GM12878 (cell line): ENCODE data around the gene PITPNC1. TPM values are rescaled to one million over a fixed set of nuclear protein-coding genes. Genes with fewer than 3 reads are reported as not detected.
A peak's percentile ranks its signal among the peaks of the same experiment; 100 is the strongest.

ENCODE experiments used
- ASH2L ChIP-seq: fragments of 300-600, 200-600 bp; sonication (generic); IDR thresholded peaks from 2 replicates; pipeline ENCODE4 v1.6.1; 2017; ENCODE audit warnings: low read depth, mild to moderate bottlenecking, borderline replicate concordance
- CHD4 ChIP-seq: fragments of 200-600 bp; sonication (generic); IDR thresholded peaks from 2 replicates; pipeline ENCODE4 v1.6.1; 2016; ENCODE audit warnings: mild to moderate bottlenecking
- DPF2 ChIP-seq: fragments of 450-650 bp; IDR thresholded peaks from 2 replicates; pipeline ENCODE4 v1.6.1; 2017; ENCODE audit warnings: mild to moderate bottlenecking
- EED ChIP-seq: sonication (generic); IDR thresholded peaks from 2 replicates; pipeline ENCODE4 v1.6.1; 2016; ENCODE audit warnings: antibody characterized with exemption, low read depth
- GABPA ChIP-seq: IDR thresholded peaks from 2 replicates; pipeline ENCODE4 v1.6.1; 2014; ENCODE audit warnings: antibody characterized with exemption, low read depth, mild to moderate bottlenecking, inconsistent platforms
- HDAC2 ChIP-seq: fragments of 200-600 bp; sonication (generic); IDR thresholded peaks from 2 replicates; pipeline ENCODE4 v1.6.1; 2017
- KDM1A ChIP-seq: fragments of 200-600 bp; sonication (generic); IDR thresholded peaks from 2 replicates; pipeline ENCODE4 v1.6.1; 2016; ENCODE audit warnings: borderline replicate concordance
- LARP7 ChIP-seq: fragments of 450-650 bp; IDR thresholded peaks from 2 replicates; pipeline ENCODE4 v1.6.1; 2017; ENCODE audit warnings: mild to moderate bottlenecking
- MEF2A ChIP-seq: IDR thresholded peaks from 2 replicates; pipeline ENCODE4 v1.6.1; 2011; ENCODE audit warnings: low read depth, mild to moderate bottlenecking, low read length, moderate library complexity; ENCODE audit not compliant: insufficient read depth
- NR2F1 ChIP-seq: fragments of 450-650 bp; conservative IDR thresholded peaks from 2 replicates; pipeline ENCODE4 v1.6.1; 2017; ENCODE audit warnings: mild to moderate bottlenecking
- POLR2AphosphoS2 ChIP-seq: IDR thresholded peaks from 2 replicates; pipeline ENCODE4 v1.6.1; 2011; ENCODE audit warnings: low read depth, mild to moderate bottlenecking, low read length, improper control_type of control experiment, moderate library complexity
- RAD21 ChIP-seq: IDR thresholded peaks from 2 replicates; pipeline ENCODE4 v1.6.1; 2011; ENCODE audit warnings: mild to moderate bottlenecking, low read depth, low read length, moderate library complexity; ENCODE audit not compliant: insufficient read depth
- RAD51 ChIP-seq: fragments of 450-650 bp; IDR thresholded peaks from 2 replicates; pipeline ENCODE4 v1.6.1; 2016; ENCODE audit warnings: moderate library complexity, mild to moderate bottlenecking, inconsistent platforms
- RBBP5 ChIP-seq: fragments of 200-600 bp; sonication (generic); conservative IDR thresholded peaks from 2 replicates; pipeline ENCODE4 v1.6.1; 2016
- SIN3A ChIP-seq: IDR thresholded peaks from 2 replicates; pipeline ENCODE4 v1.6.1; 2012; ENCODE audit warnings: low read depth, low read length, improper control_type of control experiment
- SMAD5 ChIP-seq: IDR thresholded peaks from 2 replicates; pipeline ENCODE4 v1.6.1; 2016; ENCODE audit warnings: antibody characterized with exemption, low read depth
- SMARCA5 ChIP-seq: fragments of 450-650 bp; IDR thresholded peaks from 2 replicates; pipeline ENCODE4 v1.6.1; 2017; ENCODE audit warnings: mild to moderate bottlenecking
- SREBF1 ChIP-seq: IDR thresholded peaks from 2 replicates; pipeline ENCODE4 v1.6.1; 2012; ENCODE audit warnings: mild to moderate bottlenecking, low read length
- SUPT20H ChIP-seq: IDR thresholded peaks from 2 replicates; pipeline ENCODE4 v1.6.1; 2011; ENCODE audit warnings: low read depth, mild to moderate bottlenecking, low read length, moderate library complexity, borderline replicate concordance; ENCODE audit not compliant: control insufficient read depth
- TCF3 ChIP-seq: IDR thresholded peaks from 2 replicates; pipeline ENCODE4 v1.6.1; 2012; ENCODE audit warnings: low read depth, mild to moderate bottlenecking, low read length, borderline replicate concordance; ENCODE audit not compliant: insufficient read depth
- TCF7 ChIP-seq: IDR thresholded peaks from 2 replicates; pipeline ENCODE4 v1.6.1; 2014; ENCODE audit warnings: antibody characterized with exemption, borderline replicate concordance
- polyA plus RNA-seq, 11 experiments: library from polyadenylated mRNA; depleted of rRNA in 4 of 11; unstranded in 6 of 11; stranded (reverse) in 5 of 11; fragments of >200 nt; fragmentation: Nextera tagmentation in 4 of 11; fragmentation: Illumina TruSeq in 1 of 11; extraction: Ambion mirVana in 4 of 11; extraction: Trizol in 1 of 11; gene quantifications; 1 replicate in 1 of 11; 2 replicates in 10 of 11; pipeline versions ENCODE4 v1.2.1 to v1.2.3, GENCODE V29; 2011 to 2016; ENCODE audit warnings: inconsistent platforms in 2 of 11, missing spikeins in 2 of 11, low read depth in 1 of 11
- total RNA-seq, 4 experiments: library from RNA; depleted of rRNA in 3 of 4; stranded (reverse); fragments of >200 nt in 3 of 4; fragmentation: Illumina TruSeq in 1 of 4; extraction: Trizol in 1 of 4; gene quantifications; 2 replicates each; pipeline versions ENCODE4 v1.2.1 to v1.2.3, GENCODE V29; 2013 to 2021
- TF ChIP-seq, protein P1 (sequence below): fragments of 450-650 bp; conservative IDR thresholded peaks from 2 replicates; pipeline ENCODE4 v1.6.1; 2017; ENCODE audit warnings: mild to moderate bottlenecking, moderate library complexity
- TF ChIP-seq, protein P2 (sequence below): fragments of 450-650 bp; formaldehyde crosslinking; IDR thresholded peaks from 2 replicates; pipeline ENCODE4 v1.5.0; 2022; ENCODE audit warnings: mild to moderate bottlenecking, missing genetic modification characterization
- TF ChIP-seq, protein P3 (sequence below): fragments of 450-650 bp; formaldehyde crosslinking; IDR thresholded peaks from 2 replicates; pipeline ENCODE4 v1.4.0; 2022; ENCODE audit warnings: mild to moderate bottlenecking, moderate library complexity

The PITPNC1 gene
- total and polyA plus RNA-seq, 10 of the 15 experiments (the other 5 are each of a cell fraction or from before 2014, with no cell fraction given) = 12.2 to 62.4 (median 47.3) TPM

DNA sequence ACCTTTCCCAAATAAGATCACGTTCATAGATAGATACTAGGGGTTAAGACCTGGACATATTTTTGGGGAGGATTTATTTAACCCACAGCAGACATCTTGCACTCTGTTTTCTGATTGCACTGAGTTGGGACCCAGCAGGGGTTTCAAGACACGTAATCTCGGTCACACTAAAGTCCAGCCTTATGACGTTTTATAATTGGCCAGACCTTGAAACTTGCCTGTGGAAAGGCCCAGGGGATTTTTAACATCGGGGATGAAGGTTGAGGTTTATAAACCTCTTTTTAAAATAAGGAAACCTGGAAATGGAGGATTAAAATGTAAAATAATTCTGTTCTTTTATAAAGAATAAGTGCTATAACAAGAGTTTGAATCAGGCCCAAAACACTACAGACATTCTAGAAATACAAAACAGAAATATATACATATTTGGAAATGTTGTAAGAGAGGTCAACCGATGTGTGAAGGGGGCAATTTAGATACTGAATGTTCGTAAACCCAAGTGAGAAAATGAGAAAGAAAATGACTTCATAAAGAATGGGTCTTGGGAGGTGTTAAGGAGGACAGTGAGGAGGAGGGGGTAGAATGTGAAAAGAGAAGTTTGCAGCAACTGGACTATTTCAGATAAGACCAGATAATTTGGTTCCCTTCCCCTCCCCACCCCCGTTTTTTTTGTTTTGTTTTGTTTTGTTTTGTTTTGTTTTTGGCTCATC, 279.6 kb downstream of the PITPNC1 start (continued):
- no peak for TF ChIP-seq SREBF1
- TF ChIP-seq, protein P1, sequence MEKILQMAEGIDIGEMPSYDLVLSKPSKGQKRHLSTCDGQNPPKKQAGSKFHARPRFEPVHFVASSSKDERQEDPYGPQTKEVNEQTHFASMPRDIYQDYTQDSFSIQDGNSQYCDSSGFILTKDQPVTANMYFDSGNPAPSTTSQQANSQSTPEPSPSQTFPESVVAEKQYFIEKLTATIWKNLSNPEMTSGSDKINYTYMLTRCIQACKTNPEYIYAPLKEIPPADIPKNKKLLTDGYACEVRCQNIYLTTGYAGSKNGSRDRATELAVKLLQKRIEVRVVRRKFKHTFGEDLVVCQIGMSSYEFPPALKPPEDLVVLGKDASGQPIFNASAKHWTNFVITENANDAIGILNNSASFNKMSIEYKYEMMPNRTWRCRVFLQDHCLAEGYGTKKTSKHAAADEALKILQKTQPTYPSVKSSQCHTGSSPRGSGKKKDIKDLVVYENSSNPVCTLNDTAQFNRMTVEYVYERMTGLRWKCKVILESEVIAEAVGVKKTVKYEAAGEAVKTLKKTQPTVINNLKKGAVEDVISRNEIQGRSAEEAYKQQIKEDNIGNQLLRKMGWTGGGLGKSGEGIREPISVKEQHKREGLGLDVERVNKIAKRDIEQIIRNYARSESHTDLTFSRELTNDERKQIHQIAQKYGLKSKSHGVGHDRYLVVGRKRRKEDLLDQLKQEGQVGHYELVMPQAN = no peak
- no peak for TF ChIP-seq RBBP5
- TF ChIP-seq TCF3 = no peak
- no peak; the same call in 1 of the 2 replicates for TF ChIP-seq MEF2A
- peak; percentile 34; the same call in 1 of the 2 replicates for TF ChIP-seq CHD4
- no peak; the same call in 1 of the 2 replicates for TF ChIP-seq EED
- TF ChIP-seq NR2F1 = peak; percentile 95
- TF ChIP-seq SIN3A = no peak
- TF ChIP-seq HDAC2 = no peak
- no peak for TF ChIP-seq ASH2L
- TF ChIP-seq SMAD5 = no peak
- no peak for TF ChIP-seq KDM1A
- no peak for TF ChIP-seq SMARCA5
- no peak for TF ChIP-seq SUPT20H
- peak; percentile 5; the same call in 1 of the 2 replicates for TF ChIP-seq RAD21
- no peak for TF ChIP-seq TCF7
- no peak for TF ChIP-seq POLR2AphosphoS2
- TF ChIP-seq DPF2 = no peak; the same call in 1 of the 2 replicates
- TF ChIP-seq GABPA = no peak
- TF ChIP-seq, protein P2, sequence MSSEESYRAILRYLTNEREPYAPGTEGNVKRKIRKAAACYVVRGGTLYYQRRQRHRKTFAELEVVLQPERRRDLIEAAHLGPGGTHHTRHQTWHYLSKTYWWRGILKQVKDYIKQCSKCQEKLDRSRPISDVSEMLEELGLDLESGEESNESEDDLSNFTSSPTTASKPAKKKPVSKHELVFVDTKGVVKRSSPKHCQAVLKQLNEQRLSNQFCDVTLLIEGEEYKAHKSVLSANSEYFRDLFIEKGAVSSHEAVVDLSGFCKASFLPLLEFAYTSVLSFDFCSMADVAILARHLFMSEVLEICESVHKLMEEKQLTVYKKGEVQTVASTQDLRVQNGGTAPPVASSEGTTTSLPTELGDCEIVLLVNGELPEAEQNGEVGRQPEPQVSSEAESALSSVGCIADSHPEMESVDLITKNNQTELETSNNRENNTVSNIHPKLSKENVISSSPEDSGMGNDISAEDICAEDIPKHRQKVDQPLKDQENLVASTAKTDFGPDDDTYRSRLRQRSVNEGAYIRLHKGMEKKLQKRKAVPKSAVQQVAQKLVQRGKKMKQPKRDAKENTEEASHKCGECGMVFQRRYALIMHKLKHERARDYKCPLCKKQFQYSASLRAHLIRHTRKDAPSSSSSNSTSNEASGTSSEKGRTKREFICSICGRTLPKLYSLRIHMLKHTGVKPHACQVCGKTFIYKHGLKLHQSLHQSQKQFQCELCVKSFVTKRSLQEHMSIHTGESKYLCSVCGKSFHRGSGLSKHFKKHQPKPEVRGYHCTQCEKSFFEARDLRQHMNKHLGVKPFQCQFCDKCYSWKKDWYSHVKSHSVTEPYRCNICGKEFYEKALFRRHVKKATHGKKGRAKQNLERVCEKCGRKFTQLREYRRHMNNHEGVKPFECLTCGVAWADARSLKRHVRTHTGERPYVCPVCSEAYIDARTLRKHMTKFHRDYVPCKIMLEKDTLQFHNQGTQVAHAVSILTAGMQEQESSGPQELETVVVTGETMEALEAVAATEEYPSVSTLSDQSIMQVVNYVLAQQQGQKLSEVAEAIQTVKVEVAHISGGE (CRISPR knock-in tag) = no peak
- TF ChIP-seq RAD51 = no peak; the same call in 1 of the 2 replicates
- TF ChIP-seq, protein P3, sequence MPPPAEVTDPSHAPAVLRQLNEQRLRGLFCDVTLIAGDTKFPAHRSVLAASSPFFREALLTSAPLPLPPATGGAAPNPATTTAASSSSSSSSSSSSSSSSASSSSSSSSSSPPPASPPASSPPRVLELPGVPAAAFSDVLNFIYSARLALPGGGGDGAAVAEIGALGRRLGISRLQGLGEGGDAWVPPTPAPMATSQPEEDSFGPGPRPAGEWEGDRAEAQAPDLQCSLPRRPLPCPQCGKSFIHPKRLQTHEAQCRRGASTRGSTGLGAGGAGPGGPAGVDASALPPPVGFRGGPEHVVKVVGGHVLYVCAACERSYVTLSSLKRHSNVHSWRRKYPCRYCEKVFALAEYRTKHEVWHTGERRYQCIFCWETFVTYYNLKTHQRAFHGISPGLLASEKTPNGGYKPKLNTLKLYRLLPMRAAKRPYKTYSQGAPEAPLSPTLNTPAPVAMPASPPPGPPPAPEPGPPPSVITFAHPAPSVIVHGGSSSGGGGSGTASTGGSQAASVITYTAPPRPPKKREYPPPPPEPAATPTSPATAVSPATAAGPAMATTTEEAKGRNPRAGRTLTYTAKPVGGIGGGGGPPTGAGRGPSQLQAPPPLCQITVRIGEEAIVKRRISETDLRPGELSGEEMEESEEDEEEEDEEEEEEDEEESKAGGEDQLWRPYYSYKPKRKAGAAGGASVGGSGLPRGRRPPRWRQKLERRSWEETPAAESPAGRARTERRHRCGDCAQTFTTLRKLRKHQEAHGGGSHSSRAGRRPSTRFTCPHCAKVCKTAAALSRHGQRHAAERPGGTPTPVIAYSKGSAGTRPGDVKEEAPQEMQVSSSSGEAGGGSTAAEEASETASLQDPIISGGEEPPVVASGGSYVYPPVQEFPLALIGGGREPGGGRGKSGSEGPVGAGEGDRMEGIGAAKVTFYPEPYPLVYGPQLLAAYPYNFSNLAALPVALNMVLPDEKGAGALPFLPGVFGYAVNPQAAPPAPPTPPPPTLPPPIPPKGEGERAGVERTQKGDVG (CRISPR knock-in tag) = no peak
- TF ChIP-seq LARP7 = no peak
